Nephron (organoid): Measurements from ENCODE around the gene KCNH1.

ENCODE experiments used
- H3K27ac Mint-ChIP-seq, 3 experiments: 2 replicates each; pipeline ENCODE4 v1.8.0; 2020; ENCODE audit warnings: mixed read lengths in 3 of 3, mild to moderate bottlenecking in 2 of 3, moderate library complexity in 1 of 3
- H3K27me3 Mint-ChIP-seq: 2 replicates; pipeline ENCODE4 v1.8.0; 2021; ENCODE audit warnings: low read depth, mild to moderate bottlenecking, moderate library complexity, mixed read lengths
- H3K36me3 Mint-ChIP-seq: 2 replicates; pipeline ENCODE4 v1.8.0; 2020; ENCODE audit warnings: low read depth, mixed read lengths
- H3K4me1 Mint-ChIP-seq: 2 replicates; pipeline ENCODE4 v1.8.0; 2020; ENCODE audit warnings: mixed read lengths
- H3K4me3 Mint-ChIP-seq, 3 experiments: 2 replicates each; pipeline ENCODE4 v1.8.0; 2020; ENCODE audit warnings: mild to moderate bottlenecking in 3 of 3, mixed read lengths in 3 of 3, moderate library complexity in 2 of 3
- H3K9me3 Mint-ChIP-seq: 2 replicates; pipeline ENCODE4 v1.8.0; 2020; ENCODE audit warnings: mixed read lengths
- TF ChIP-seq, protein P1 (sequence below), 3 experiments: fragments of 200-600 bp; sonication (generic); IDR thresholded peaks; one replicate each; pipeline ENCODE4 v1.5.0; 2021; ENCODE audit warnings: antibody characterized with exemption in 3 of 3; ENCODE audit not compliant: unreplicated experiment in 3 of 3

Gene KCNH1

DNA sequence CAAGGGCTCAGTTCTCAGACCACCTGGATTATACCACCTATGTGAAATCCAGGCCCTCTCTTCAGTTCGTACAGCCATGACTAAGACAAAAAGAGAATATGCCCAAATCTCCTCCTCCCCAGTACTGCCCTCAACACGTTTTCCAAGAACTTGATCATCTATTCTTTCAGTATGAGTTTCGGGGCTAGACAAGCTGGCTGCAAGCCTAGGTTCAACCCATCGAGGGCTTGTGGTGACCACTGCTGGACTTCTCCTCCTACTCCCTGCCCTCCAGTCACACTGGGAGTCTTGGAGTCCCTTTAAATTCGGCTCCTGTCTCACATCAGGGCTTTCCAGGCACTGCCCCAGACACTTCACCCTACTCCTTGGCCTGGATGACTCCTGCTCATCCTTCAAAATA, 352.3 kb downstream of the KCNH1 start:
- Mint-ChIP-seq H3K36me3 (no peaks in the 10 kb centered on the region), H3K27ac (no peak overlapping the region), H3K27me3 (peaks cover 44% of the 10 kb centered on the region), H3K9me3 (no peaks in the 10 kb centered on the region), H3K4me1 (peaks cover 13% of the 10 kb centered on the region), H3K4me3 (no peak overlapping the region)
- TF ChIP-seq, protein P1, sequence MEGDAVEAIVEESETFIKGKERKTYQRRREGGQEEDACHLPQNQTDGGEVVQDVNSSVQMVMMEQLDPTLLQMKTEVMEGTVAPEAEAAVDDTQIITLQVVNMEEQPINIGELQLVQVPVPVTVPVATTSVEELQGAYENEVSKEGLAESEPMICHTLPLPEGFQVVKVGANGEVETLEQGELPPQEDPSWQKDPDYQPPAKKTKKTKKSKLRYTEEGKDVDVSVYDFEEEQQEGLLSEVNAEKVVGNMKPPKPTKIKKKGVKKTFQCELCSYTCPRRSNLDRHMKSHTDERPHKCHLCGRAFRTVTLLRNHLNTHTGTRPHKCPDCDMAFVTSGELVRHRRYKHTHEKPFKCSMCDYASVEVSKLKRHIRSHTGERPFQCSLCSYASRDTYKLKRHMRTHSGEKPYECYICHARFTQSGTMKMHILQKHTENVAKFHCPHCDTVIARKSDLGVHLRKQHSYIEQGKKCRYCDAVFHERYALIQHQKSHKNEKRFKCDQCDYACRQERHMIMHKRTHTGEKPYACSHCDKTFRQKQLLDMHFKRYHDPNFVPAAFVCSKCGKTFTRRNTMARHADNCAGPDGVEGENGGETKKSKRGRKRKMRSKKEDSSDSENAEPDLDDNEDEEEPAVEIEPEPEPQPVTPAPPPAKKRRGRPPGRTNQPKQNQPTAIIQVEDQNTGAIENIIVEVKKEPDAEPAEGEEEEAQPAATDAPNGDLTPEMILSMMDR (IDR thresholded peaks at IDR 0.05; ENCODE audit: unreplicated experiment in 3 of 3) = no peak

DNA sequence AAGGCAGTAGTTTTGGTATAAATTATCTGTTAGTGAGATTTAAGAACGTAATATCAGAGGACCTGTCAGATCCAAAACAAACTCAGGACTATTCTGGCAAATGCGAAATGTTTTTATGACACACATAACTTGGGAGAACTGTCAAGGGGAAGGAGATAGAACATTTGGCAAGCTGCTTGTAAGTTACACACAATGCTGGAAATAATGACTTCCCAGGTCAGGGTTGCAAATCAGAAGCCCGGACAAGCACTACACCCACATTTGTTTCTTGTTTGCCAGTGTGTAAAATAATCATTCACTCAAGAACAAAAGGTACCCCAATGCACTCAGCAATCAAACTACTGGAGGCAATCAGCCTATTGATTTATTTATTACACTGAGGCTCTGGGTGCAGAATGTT, 354.7 kb downstream of the KCNH1 start:
- Mint-ChIP-seq H3K4me3 (no peak overlapping the region), H3K27ac (peak overlapping the region in 1 of 3 experiments; percentile 62), H3K27me3 (peaks cover 47% of the 10 kb centered on the region), H3K4me1 (peaks cover 13% of the 10 kb centered on the region), H3K9me3 (no peaks in the 10 kb centered on the region), H3K36me3 (no peaks in the 10 kb centered on the region)
- TF ChIP-seq, protein P1 (IDR thresholded peaks at IDR 0.05; ENCODE audit: unreplicated experiment in 3 of 3) = no peak

DNA sequence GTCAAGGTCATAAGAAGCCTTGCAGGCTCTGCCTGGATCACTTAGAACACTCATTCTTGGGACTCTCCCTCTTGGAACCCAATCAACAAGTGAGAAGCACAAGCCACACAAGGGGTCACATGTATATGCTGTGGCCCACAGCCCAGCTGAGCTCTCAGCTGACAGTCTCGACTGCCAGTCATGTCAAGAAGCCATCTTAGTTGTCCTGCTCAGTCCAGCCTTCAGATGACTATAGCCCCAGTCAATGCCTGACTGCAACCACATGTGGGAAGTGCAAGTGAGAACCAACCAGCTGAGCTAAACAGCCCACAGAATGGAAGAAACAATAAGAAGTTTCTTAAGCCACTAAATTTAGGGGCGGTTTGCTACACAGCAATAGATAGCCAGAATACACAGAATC, 356.0 kb downstream of the KCNH1 start:
- Mint-ChIP-seq H3K4me3 (no peak overlapping the region), H3K27ac (no peak overlapping the region), H3K4me1 (peaks cover 13% of the 10 kb centered on the region), H3K36me3 (no peaks in the 10 kb centered on the region), H3K27me3 (peaks cover 46% of the 10 kb centered on the region), H3K9me3 (no peaks in the 10 kb centered on the region)
- TF ChIP-seq, protein P1 (IDR thresholded peaks at IDR 0.05; ENCODE audit: unreplicated experiment in 3 of 3) = no peak

DNA sequence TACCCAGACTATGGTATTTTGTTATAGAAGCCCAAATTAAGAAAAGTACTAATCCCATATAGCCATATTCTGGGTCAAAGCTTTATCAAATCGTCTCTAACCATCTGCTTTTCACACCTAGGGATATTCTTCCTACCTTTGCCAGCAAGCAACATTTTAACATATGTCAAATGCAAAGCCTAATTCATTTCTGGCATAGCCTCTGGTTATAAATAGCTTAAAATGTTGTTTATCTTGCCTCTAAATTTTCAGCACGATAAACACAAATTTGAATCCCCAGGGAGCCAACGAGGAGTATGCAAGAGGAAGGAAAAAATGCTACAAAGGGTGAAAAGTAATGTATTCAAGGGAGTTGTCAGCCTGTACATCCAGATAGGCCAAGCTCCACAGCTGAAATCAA, 357.2 kb downstream of the KCNH1 start:
- Mint-ChIP-seq H3K36me3 (no peaks in the 10 kb centered on the region), H3K9me3 (no peaks in the 10 kb centered on the region), H3K27ac (no peak overlapping the region), H3K4me1 (peaks cover 13% of the 10 kb centered on the region), H3K27me3 (peaks cover 49% of the 10 kb centered on the region), H3K4me3 (no peak overlapping the region)
- TF ChIP-seq, protein P1 (IDR thresholded peaks at IDR 0.05; ENCODE audit: unreplicated experiment in 3 of 3) = no peak

DNA sequence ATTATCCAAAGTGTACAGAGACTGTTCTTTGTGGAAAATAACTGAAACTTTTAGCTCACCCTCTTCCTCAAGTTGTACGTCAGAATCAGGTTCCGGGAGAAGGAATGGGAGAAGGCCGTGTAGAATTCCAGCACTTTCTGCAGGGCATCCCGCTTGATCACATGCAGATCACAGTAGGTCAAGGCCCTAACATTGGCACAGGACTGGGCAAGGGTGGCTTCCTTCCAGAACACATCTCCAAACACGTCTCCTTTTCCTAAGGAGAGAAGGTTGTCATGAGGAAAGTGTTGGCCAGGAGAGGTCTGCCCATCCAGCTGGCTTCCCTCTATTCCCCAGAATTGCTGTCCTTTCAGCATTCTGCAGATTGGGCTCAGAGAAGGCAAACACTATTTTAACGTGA, 358.7 kb downstream of the KCNH1 start:
- H3K4me3 Mint-ChIP-seq = no peak overlapping the region
- H3K4me1 Mint-ChIP-seq = peaks cover 13% of the 10 kb centered on the region
- H3K27ac Mint-ChIP-seq = no peak overlapping the region
- peaks cover 48% of the 10 kb centered on the region for H3K27me3 Mint-ChIP-seq
- H3K9me3 Mint-ChIP-seq = no peaks in the 10 kb centered on the region
- H3K36me3 Mint-ChIP-seq = no peaks in the 10 kb centered on the region
- TF ChIP-seq, protein P1 (IDR thresholded peaks at IDR 0.05; ENCODE audit: unreplicated experiment in 3 of 3) = no peak

DNA sequence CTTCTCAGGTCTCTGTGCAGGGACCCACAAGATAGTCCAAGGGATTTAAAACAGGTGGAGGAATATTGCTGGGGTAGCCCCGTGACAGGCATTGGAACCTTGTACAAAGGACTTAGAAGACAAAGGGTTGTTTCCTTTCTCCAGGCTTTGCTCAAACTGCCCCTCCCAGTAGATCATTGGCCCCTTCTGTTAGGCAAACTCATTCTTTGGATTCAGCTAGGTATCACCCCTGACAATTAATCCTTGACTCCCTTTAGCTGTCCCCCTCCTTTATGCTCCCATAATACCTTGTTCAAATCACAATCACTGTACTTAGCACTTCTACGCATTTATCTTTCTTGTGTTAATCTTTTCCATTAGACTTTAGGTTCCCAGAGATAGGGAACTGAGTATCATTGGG, 360.5 kb downstream of the KCNH1 start:
- H3K27me3 Mint-ChIP-seq = peaks cover 34% of the 10 kb centered on the region
- H3K4me3 Mint-ChIP-seq = no peak overlapping the region
- no peaks in the 10 kb centered on the region for H3K4me1 Mint-ChIP-seq
- no peaks in the 10 kb centered on the region for H3K9me3 Mint-ChIP-seq
- H3K36me3 Mint-ChIP-seq = no peaks in the 10 kb centered on the region
- H3K27ac Mint-ChIP-seq = no peak overlapping the region
- TF ChIP-seq, protein P1 (IDR thresholded peaks at IDR 0.05; ENCODE audit: unreplicated experiment in 3 of 3) = no peak
